K562 (cell line): ENCODE data around the gene NXN. TPM values are rescaled to one million over a fixed set of nuclear protein-coding genes. Genes with fewer than 3 reads are reported as not detected.

Experiments
- ATAC-seq: fragments of 200-7000 bp; cut with Tn5 transposase; 3 replicates; pipeline ENCODE4 v1.9.1; 2020; ENCODE audit warnings: moderate library complexity
- BruUV-seq: library from RNA; stranded (reverse); fragments of 400-500 nt; replicated peaks from 2 replicates; lab custom pipeline; 2021; lab: Mats Ljungman, UMichigan
- CTCF ChIA-PET: fragments of 300-600 bp; formaldehyde crosslinking; extraction: SDS; loops from one replicate; lab custom pipeline; 2021; ENCODE audit warnings: low intra/inter-chr PET ratio; lab: Yijun Ruan, JAX
- POLR2A ChIA-PET: fragments of 300-600, 350-650 bp; sonication (Branson Sonifier 250); formaldehyde crosslinking; extraction: SDS; loops from one replicate; lab custom pipeline; 2021; ENCODE audit warnings: antibody characterized with exemption, inconsistent platforms; lab: Yijun Ruan, JAX
- DNase-seq, 4 experiments: peaks; one replicate each; pipeline versions ENCODE4 v3.0.0 to v3.0.0-alpha.2; 2011 to 2018; ENCODE audit warnings: low spot score in 3 of 4, mixed read lengths in 3 of 4; ENCODE audit errors: extremely low read depth in 1 of 4
- FAIRE-seq: peaks from 2 replicates; lab custom pipeline; 2011; peaks lifted over from hg19 to GRCh38; lab: Jason Lieb, UNC
- H2AFZ ChIP-seq: 2 replicates; pipeline ENCODE4 v1.6.0; 2011; ENCODE audit warnings: low read depth, low read length, control low read depth, inconsistent platforms
- H3K27ac ChIP-seq: fragments of 200-600 bp; 3 replicates; pipeline ENCODE4 v1.8.0; 2011; ENCODE audit warnings: low read depth, mild to moderate bottlenecking, control low read depth, inconsistent platforms, low read length, moderate library complexity, mixed read lengths; ENCODE audit errors: extremely low read depth
- H3K27me3 ChIP-seq, 2 experiments: fragments of 300-600 bp in 1 of 2; 2 replicates in 1 of 2; 3 replicates in 1 of 2; pipeline versions ENCODE4 v1.6.0 to v1.8.0; 2011; ENCODE audit warnings: inconsistent platforms in 2 of 2, low read length in 2 of 2, mild to moderate bottlenecking in 1 of 2, mixed read lengths in 1 of 2, moderate library complexity in 1 of 2; ENCODE audit not compliant: control insufficient read depth in 2 of 2, insufficient read depth in 2 of 2
- H3K36me3 ChIP-seq: fragments of 300-600 bp; 3 replicates; pipeline ENCODE4 v1.8.0; 2011; ENCODE audit warnings: mild to moderate bottlenecking, low read length, inconsistent platforms; ENCODE audit not compliant: control insufficient read depth, insufficient read depth
- H3K4me1 ChIP-seq, 2 experiments: fragments of 200-600 bp in 1 of 2; replicated peaks in 1 of 2; 2 replicates in 1 of 2; 3 replicates in 1 of 2; pipeline versions ENCODE4 v1.5.1 to v1.8.0; 2011; ENCODE audit warnings: inconsistent platforms in 2 of 2, low read length in 2 of 2, mild to moderate bottlenecking in 1 of 2, mixed read lengths in 1 of 2, moderate library complexity in 1 of 2; ENCODE audit not compliant: control insufficient read depth in 2 of 2, insufficient read depth in 2 of 2
- H3K4me2 ChIP-seq: 2 replicates; pipeline ENCODE4 v1.6.1; 2011; ENCODE audit warnings: low read length, control low read depth, inconsistent platforms, mixed read lengths; ENCODE audit not compliant: insufficient read depth
- H3K4me3 ChIP-seq: fragments of 200-600 bp; sonication (generic), shearing (Covaris generic); 2 replicates; pipeline ENCODE4 v1.5.1; 2016; ENCODE audit warnings: control low read depth, inconsistent platforms
- H3K79me2 ChIP-seq: fragments of 200-600 bp; 3 replicates; pipeline ENCODE4 v1.8.0; 2011; ENCODE audit warnings: low read length, inconsistent platforms; ENCODE audit not compliant: control insufficient read depth, insufficient read depth
- H3K9ac ChIP-seq, 2 experiments: 2 replicates each; pipeline versions ENCODE4 v1.6.0 to v1.6.1; 2011; ENCODE audit warnings: low read depth in 2 of 2, low read length in 2 of 2, control low read depth in 1 of 2, inconsistent platforms in 1 of 2, mild to moderate bottlenecking in 1 of 2, mixed read lengths in 1 of 2; ENCODE audit not compliant: insufficient read depth in 1 of 2
- H3K9me1 ChIP-seq: one replicate; pipeline ENCODE4 v1.6.0; 2011; ENCODE audit warnings: inconsistent platforms, mild to moderate bottlenecking, low read length, moderate library complexity; ENCODE audit not compliant: control insufficient read depth, insufficient read depth
- H3K9me3 ChIP-seq: replicated peaks from 2 replicates; pipeline ENCODE4 v1.5.1; 2011; ENCODE audit warnings: low read depth, low read length, inconsistent platforms; ENCODE audit not compliant: control insufficient read depth, insufficient read depth
- H4K20me1 ChIP-seq: replicated peaks from 2 replicates; pipeline ENCODE4 v1.6.1; 2011; ENCODE audit warnings: low read length, inconsistent platforms, mixed read lengths; ENCODE audit not compliant: control insufficient read depth, insufficient read depth
- ATF1 ChIP-seq, 2 experiments: fragments of 450-650 bp in 1 of 2; IDR thresholded peaks; 2 replicates each; pipeline ENCODE4 v1.6.1; 2016; ENCODE audit warnings: missing compliant biosample characterization in 1 of 2, missing genetic modification characterization in 1 of 2
- CHCHD3 ChIP-seq: fragments of 250-450 bp; sonication (Bioruptor Pico); IDR thresholded peaks from 2 replicates; pipeline ENCODE4 v2.1.2; 2022; ENCODE audit warnings: mild to moderate bottlenecking
- FIP1L1 ChIP-seq: fragments of 200-400 bp; formaldehyde crosslinking; IDR thresholded peaks from 2 replicates; pipeline ENCODE4 v1.6.1; 2018; ENCODE audit warnings: mild to moderate bottlenecking, low read depth, low read length; ENCODE audit not compliant: poor library complexity, severe bottlenecking
- HLTF ChIP-seq: fragments of 450-650 bp; IDR thresholded peaks from 2 replicates; pipeline ENCODE4 v1.6.1; 2016
- SPI1 ChIP-seq: IDR thresholded peaks from 2 replicates; pipeline ENCODE4 v1.6.1; 2011; ENCODE audit warnings: low read depth, low read length, control low read depth, borderline replicate concordance
- TAF7 ChIP-seq: fragments of 450-650 bp; IDR thresholded peaks from 2 replicates; pipeline ENCODE4 v1.6.1; 2016; ENCODE audit warnings: missing genetic modification characterization, missing compliant biosample characterization
- ZBTB1 ChIP-seq: sonication (generic); formaldehyde crosslinking; IDR thresholded peaks from 2 replicates; pipeline ENCODE4 v1.8.1; 2023; ENCODE audit warnings: missing genetic modification reagents, low read depth, mild to moderate bottlenecking, borderline replicate concordance
- ZBTB7A ChIP-seq: IDR thresholded peaks from 2 replicates; pipeline ENCODE4 v1.6.1; 2011; ENCODE audit warnings: low read depth, mild to moderate bottlenecking, low read length, moderate library complexity, borderline replicate concordance; ENCODE audit not compliant: control insufficient read depth
- ZNF431 ChIP-seq: sonication (generic); formaldehyde crosslinking; IDR thresholded peaks from 2 replicates; pipeline ENCODE4 v1.8.0; 2022; ENCODE audit warnings: mild to moderate bottlenecking, missing genetic modification reagents
- WGBS: fragments of 100-300 bp; shearing (Covaris generic); methylation state at CpG from one replicate; pipeline ENCODE4 v1.1.6; 2016; ENCODE audit warnings: low coverage, mixed read lengths; ENCODE audit not compliant: insufficient coverage; ENCODE audit errors: missing lambda C conversion rate; 5-methylcytosine and 5-hydroxymethylcytosine counted together
- in situ Hi-C: fragments of 300-500 bp; cut with MboI; formaldehyde crosslinking; loops from 4 replicates; pipeline ENCODE4 v1.15.0; 2018; ENCODE audit warnings: inconsistent platforms, mixed read lengths
- intact Hi-C: fragments of 100-400 bp; cut with micrococcal nuclease; formaldehyde crosslinking; loops from 2 replicates; pipeline ENCODE4 v1.14.2; 2022
- polyA plus RNA-seq, 8 experiments: library from polyadenylated mRNA; depleted of rRNA in 4 of 8; stranded (reverse) in 5 of 8; unstranded in 3 of 8; fragments of >200 nt; fragmentation: Nextera tagmentation in 2 of 8; fragmentation: Illumina TruSeq in 1 of 8; extraction: Ambion mirVana in 2 of 8; extraction: Trizol in 1 of 8; gene quantifications; 2 replicates each; pipeline versions ENCODE4 v1.2.1 to v1.2.3, GENCODE V29; 2011 to 2014; ENCODE audit warnings: inconsistent platforms in 1 of 8, missing spikeins in 1 of 8
- total RNA-seq, 7 experiments: library from RNA; depleted of rRNA in 6 of 7; stranded (reverse); fragments of >200 nt in 6 of 7; fragmentation: Illumina TruSeq in 2 of 7; extraction: Trizol in 2 of 7; gene quantifications; 2 replicates each; pipeline versions ENCODE4 v1.2.1 to v1.2.3, GENCODE V29; 2011 to 2021; ENCODE audit warnings: low replicate concordance in 1 of 7
- TF ChIP-seq, protein P1 (sequence below): sonication (generic); formaldehyde crosslinking; IDR thresholded peaks from 2 replicates; pipeline ENCODE4 v1.8.0; 2023; ENCODE audit warnings: mild to moderate bottlenecking, missing genetic modification reagents
- TF ChIP-seq, protein P2 (sequence below), 2 experiments: IDR thresholded peaks; 2 replicates each; pipeline ENCODE4 v1.6.1; 2012; ENCODE audit warnings: improper control_type of control experiment in 2 of 2, low read depth in 2 of 2, low read length in 2 of 2, borderline replicate concordance in 1 of 2

Gene NXN
- total and polyA plus RNA-seq, 9 of the 15 experiments (the other 6 are each of a cell fraction or from before 2014, with no cell fraction given): 0.08 to 0.39 (median 0.29) TPM; not detected in 5

- peaks cover 32 to 64% of the 10 kb centered on the region in 2 experiments for H3K27me3 ChIP-seq
- no peak overlapping the region for H3K4me3 ChIP-seq
- DNase-seq (no peak), ATAC-seq (no peak), FAIRE-seq (no peak)
- no peaks in the 10 kb centered on the region for H3K36me3 ChIP-seq
- intact Hi-C loops (no loop called here), in situ Hi-C loops (no loop called here)
- H3K9me1 ChIP-seq: no peaks in the 10 kb centered on the region
- no peaks in the 10 kb centered on the region; the same call in 1 of the 2 replicates for H4K20me1 ChIP-seq
- CTCF ChIA-PET: no interaction called here
- H3K4me1 ChIP-seq: no peaks in the 10 kb centered on the region
- no peak overlapping the region for H3K27ac ChIP-seq
- H2AFZ ChIP-seq: no peak overlapping the region
- no peaks in the 10 kb centered on the region for H3K79me2 ChIP-seq
- BruUV-seq: no TSS peak
- H3K9ac ChIP-seq: no peak overlapping the region
- no peaks in the 10 kb centered on the region for H3K9me3 ChIP-seq
- 3% methylated on average over 28 of the region's 30 CpGs for WGBS
- POLR2A ChIA-PET: interaction anchor here (0.8 to 1.6 kb wide), 3 partner anchors 18 to 40 kb away, joined by 3 to 6 read pairs (median 3); no protein-coding TSS in a partner anchor
- H3K4me2 ChIP-seq: no peak overlapping the region
- TF ChIP-seq, protein P1, sequence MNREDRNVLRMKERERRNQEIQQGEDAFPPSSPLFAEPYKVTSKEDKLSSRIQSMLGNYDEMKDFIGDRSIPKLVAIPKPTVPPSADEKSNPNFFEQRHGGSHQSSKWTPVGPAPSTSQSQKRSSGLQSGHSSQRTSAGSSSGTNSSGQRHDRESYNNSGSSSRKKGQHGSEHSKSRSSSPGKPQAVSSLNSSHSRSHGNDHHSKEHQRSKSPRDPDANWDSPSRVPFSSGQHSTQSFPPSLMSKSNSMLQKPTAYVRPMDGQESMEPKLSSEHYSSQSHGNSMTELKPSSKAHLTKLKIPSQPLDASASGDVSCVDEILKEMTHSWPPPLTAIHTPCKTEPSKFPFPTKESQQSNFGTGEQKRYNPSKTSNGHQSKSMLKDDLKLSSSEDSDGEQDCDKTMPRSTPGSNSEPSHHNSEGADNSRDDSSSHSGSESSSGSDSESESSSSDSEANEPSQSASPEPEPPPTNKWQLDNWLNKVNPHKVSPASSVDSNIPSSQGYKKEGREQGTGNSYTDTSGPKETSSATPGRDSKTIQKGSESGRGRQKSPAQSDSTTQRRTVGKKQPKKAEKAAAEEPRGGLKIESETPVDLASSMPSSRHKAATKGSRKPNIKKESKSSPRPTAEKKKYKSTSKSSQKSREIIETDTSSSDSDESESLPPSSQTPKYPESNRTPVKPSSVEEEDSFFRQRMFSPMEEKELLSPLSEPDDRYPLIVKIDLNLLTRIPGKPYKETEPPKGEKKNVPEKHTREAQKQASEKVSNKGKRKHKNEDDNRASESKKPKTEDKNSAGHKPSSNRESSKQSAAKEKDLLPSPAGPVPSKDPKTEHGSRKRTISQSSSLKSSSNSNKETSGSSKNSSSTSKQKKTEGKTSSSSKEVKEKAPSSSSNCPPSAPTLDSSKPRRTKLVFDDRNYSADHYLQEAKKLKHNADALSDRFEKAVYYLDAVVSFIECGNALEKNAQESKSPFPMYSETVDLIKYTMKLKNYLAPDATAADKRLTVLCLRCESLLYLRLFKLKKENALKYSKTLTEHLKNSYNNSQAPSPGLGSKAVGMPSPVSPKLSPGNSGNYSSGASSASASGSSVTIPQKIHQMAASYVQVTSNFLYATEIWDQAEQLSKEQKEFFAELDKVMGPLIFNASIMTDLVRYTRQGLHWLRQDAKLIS (CRISPR knock-in tag): no peak
- TF ChIP-seq HLTF: no peak
- no peak for TF ChIP-seq ZBTB1
- TF ChIP-seq ATF1 (CRISPR knock-in tag; IDR thresholded peaks at IDR 0.05): no peak
- no peak for TF ChIP-seq ATF1 (tag; IDR thresholded peaks at IDR 0.05)
- no peak for TF ChIP-seq SPI1
- no peak for TF ChIP-seq FIP1L1
- TF ChIP-seq ZNF431: no peak
- TF ChIP-seq TAF7: no peak
- no peak for TF ChIP-seq CHCHD3 (CRISPR knock-in tag)
- TF ChIP-seq ZBTB7A: no peak
- TF ChIP-seq, protein P2, sequence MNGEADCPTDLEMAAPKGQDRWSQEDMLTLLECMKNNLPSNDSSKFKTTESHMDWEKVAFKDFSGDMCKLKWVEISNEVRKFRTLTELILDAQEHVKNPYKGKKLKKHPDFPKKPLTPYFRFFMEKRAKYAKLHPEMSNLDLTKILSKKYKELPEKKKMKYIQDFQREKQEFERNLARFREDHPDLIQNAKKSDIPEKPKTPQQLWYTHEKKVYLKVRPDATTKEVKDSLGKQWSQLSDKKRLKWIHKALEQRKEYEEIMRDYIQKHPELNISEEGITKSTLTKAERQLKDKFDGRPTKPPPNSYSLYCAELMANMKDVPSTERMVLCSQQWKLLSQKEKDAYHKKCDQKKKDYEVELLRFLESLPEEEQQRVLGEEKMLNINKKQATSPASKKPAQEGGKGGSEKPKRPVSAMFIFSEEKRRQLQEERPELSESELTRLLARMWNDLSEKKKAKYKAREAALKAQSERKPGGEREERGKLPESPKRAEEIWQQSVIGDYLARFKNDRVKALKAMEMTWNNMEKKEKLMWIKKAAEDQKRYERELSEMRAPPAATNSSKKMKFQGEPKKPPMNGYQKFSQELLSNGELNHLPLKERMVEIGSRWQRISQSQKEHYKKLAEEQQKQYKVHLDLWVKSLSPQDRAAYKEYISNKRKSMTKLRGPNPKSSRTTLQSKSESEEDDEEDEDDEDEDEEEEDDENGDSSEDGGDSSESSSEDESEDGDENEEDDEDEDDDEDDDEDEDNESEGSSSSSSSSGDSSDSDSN (IDR thresholded peaks at IDR 0.05; ENCODE audit: borderline replicate concordance in 1 of 2, low read depth in 2 of 2, low read length in 2 of 2): no peak
Measured at GRCh38 chr17:850851-851763, 128.5 kb downstream of the NXN start.
